CD14-positive monocyte (primary cell): ENCODE results near the gene DCLK3. TPM values are rescaled to one million over a fixed set of nuclear protein-coding genes. Genes with fewer than 3 reads are reported as not detected.

Source experiments
- DNase-seq, 3 donors: peaks; one replicate each; pipeline ENCODE4 v3.0.0-alpha.2; 2011 to 2022
- H2AFZ ChIP-seq: 2 replicates; pipeline ENCODE4 v1.6.0; 2012; ENCODE audit warnings: mild to moderate bottlenecking, low read depth, low read length, inconsistent platforms; ENCODE audit not compliant: insufficient read depth, poor library complexity, severe bottlenecking
- H3K27ac ChIP-seq, 2 donors: 1 replicate in 1 of 2; 2 replicates in 1 of 2; pipeline ENCODE4 v1.5.1; 2012 to 2013; ENCODE audit warnings: low read length in 2 of 2, control low read depth in 1 of 2, inconsistent platforms in 1 of 2, low read depth in 1 of 2, mild to moderate bottlenecking in 1 of 2
- H3K27me3 ChIP-seq, 2 donors: one replicate each; pipeline versions ENCODE4 v1.6.0 to v1.6.1; 2011 to 2013; ENCODE audit warnings: low read length in 2 of 2; ENCODE audit not compliant: control insufficient read depth in 2 of 2, insufficient read depth in 2 of 2
- H3K36me3 ChIP-seq, 2 donors: replicated peaks in 1 of 2; 1 replicate in 1 of 2; 2 replicates in 1 of 2; pipeline versions ENCODE4 v1.5.1 to v1.6.1; 2012 to 2013; ENCODE audit warnings: low read length in 2 of 2, control low read depth in 1 of 2, inconsistent platforms in 1 of 2, mild to moderate bottlenecking in 1 of 2; ENCODE audit not compliant: insufficient read depth in 2 of 2, control insufficient read depth in 1 of 2
- H3K4me1 ChIP-seq, 2 donors: 1 replicate in 1 of 2; 2 replicates in 1 of 2; pipeline versions ENCODE4 v1.5.1 to v1.6.1; 2012 to 2013; ENCODE audit warnings: low read length in 2 of 2, control low read depth in 1 of 2, inconsistent platforms in 1 of 2, mild to moderate bottlenecking in 1 of 2, moderate library complexity in 1 of 2; ENCODE audit not compliant: insufficient read depth in 2 of 2, control insufficient read depth in 1 of 2
- H3K4me2 ChIP-seq: replicated peaks from 2 replicates; pipeline ENCODE3; 2012; ENCODE audit warnings: low read length, moderate library complexity, mild to moderate bottlenecking; ENCODE audit not compliant: poor library complexity, severe bottlenecking; ENCODE audit errors: extremely low read depth
- H3K4me3 ChIP-seq, 3 experiments: fragments of 200-600 bp in 1 of 3; sonication (generic) in 1 of 3; replicated peaks in 1 of 3; 1 replicate in 2 of 3; 2 replicates in 1 of 3; pipeline ENCODE4 v1.5.1; 2011 to 2013; ENCODE audit warnings: low read length in 3 of 3, mild to moderate bottlenecking in 3 of 3, control low read depth in 2 of 3, low read depth in 2 of 3, inconsistent platforms in 1 of 3, moderate library complexity in 1 of 3
- H3K79me2 ChIP-seq: 2 replicates; pipeline ENCODE4 v1.6.0; 2012; ENCODE audit warnings: mild to moderate bottlenecking, control low read depth, inconsistent platforms, low read length, moderate library complexity; ENCODE audit not compliant: insufficient read depth
- H3K9ac ChIP-seq: 2 replicates; pipeline ENCODE4 v1.6.0; 2017; ENCODE audit warnings: low read length, mild to moderate bottlenecking; ENCODE audit not compliant: insufficient read depth, poor library complexity, severe bottlenecking
- H3K9me3 ChIP-seq, 2 donors: replicated peaks in 1 of 2; 1 replicate in 1 of 2; 2 replicates in 1 of 2; pipeline versions ENCODE4 v1.5.1 to v1.6.1; 2012 to 2013; ENCODE audit warnings: low read length in 2 of 2, control low read depth in 1 of 2; ENCODE audit not compliant: control insufficient read depth in 1 of 2, insufficient read depth in 1 of 2
- H4K20me1 ChIP-seq: 2 replicates; pipeline ENCODE4 v1.6.0; 2012; ENCODE audit warnings: mild to moderate bottlenecking, low read length, control low read depth, moderate library complexity; ENCODE audit not compliant: insufficient read depth
- H3K27ac Mint-ChIP-seq, 7 donors: one replicate each; pipeline ENCODE4 v1.8.0; 2020; ENCODE audit warnings: mild to moderate bottlenecking in 7 of 7, mixed read lengths in 7 of 7, moderate library complexity in 6 of 7, inconsistent platforms in 2 of 7
- H3K27me3 Mint-ChIP-seq, 3 donors: one replicate each; pipeline ENCODE4 v1.8.0; 2021 to 2022; ENCODE audit warnings: low read depth in 3 of 3, mild to moderate bottlenecking in 3 of 3, mixed read lengths in 3 of 3, moderate library complexity in 3 of 3, inconsistent platforms in 1 of 3
- H3K36me3 Mint-ChIP-seq, 2 donors: one replicate each; pipeline ENCODE4 v1.8.0; 2020; ENCODE audit warnings: mixed read lengths in 2 of 2, inconsistent platforms in 1 of 2, mild to moderate bottlenecking in 1 of 2
- H3K4me1 Mint-ChIP-seq: one replicate; pipeline ENCODE4 v1.8.0; 2020; ENCODE audit warnings: mild to moderate bottlenecking, mixed read lengths
- H3K4me3 Mint-ChIP-seq, 2 donors: one replicate each; pipeline ENCODE4 v1.8.0; 2020; ENCODE audit warnings: mild to moderate bottlenecking in 2 of 2, mixed read lengths in 2 of 2, moderate library complexity in 1 of 2
- H3K9me3 Mint-ChIP-seq, 7 donors: one replicate each; pipeline ENCODE4 v1.8.0; 2020 to 2022; ENCODE audit warnings: mixed read lengths in 7 of 7, mild to moderate bottlenecking in 6 of 7, moderate library complexity in 6 of 7, inconsistent platforms in 2 of 7
- CTCF ChIP-seq: fragments of 200-600 bp; IDR thresholded peaks from one replicate; pipeline ENCODE4 v1.8.0; 2022; ENCODE audit warnings: antibody characterized with exemption, mild to moderate bottlenecking
- WGBS: methylation state at CpG from one replicate; pipeline ENCODE4 v1.1.5; 2013; ENCODE audit warnings: missing lambda C conversion rate; ENCODE audit not compliant: insufficient coverage; 5-methylcytosine and 5-hydroxymethylcytosine counted together
- intact Hi-C, 2 donors: fragments of 100-400 bp; cut with micrococcal nuclease; formaldehyde crosslinking; loops; one replicate each; pipeline versions ENCODE4 v1.15.0 to v1.15.1; 2023
- polyA plus RNA-seq, 3 donors: library from polyadenylated mRNA; depleted of rRNA in 1 of 3; unstranded in 2 of 3; stranded (reverse) in 1 of 3; fragments of 300-500 nt in 2 of 3; fragments of >200 nt in 1 of 3; fragmentation: Illumina TruSeq in 2 of 3; gene quantifications; 1 replicate in 2 of 3; 2 replicates in 1 of 3; pipeline ENCODE4 v1.2.3, GENCODE V29; 2012 to 2021

The DCLK3 gene
- polyA plus RNA-seq, 3 donors: not detected

GRCh38 chr3:36705015-36705414, 59.3 kb downstream of the DCLK3 start:
- no peaks in the 10 kb centered on the region for H3K36me3 Mint-ChIP-seq
- Histone ChIP-seq H3K79me2 (no peaks in the 10 kb centered on the region), H3K27me3 (no peaks in the 10 kb centered on the region), H3K36me3 (no peaks in the 10 kb centered on the region), H2AFZ (no peak overlapping the region), H3K9ac (no peak overlapping the region), H3K27ac (no peak overlapping the region), H4K20me1 (no peaks in the 10 kb centered on the region), H3K4me2 (no peak overlapping the region), H3K4me1 (no peaks in the 10 kb centered on the region), H3K4me3 (no peak overlapping the region), H3K9me3 (no peaks in the 10 kb centered on the region)
- H3K4me1 Mint-ChIP-seq: peaks cover 11% of the 10 kb centered on the region
- WGBS: 89% methylated on average over 4 of the region's 8 CpGs
- intact Hi-C loops: no loop called here
- no peak overlapping the region for H3K4me3 Mint-ChIP-seq
- H3K9me3 Mint-ChIP-seq: peaks cover 0 to 2% (median 0%) of the 10 kb centered on the region in 7 donors
- H3K27me3 Mint-ChIP-seq: peaks cover 0 to 4% (median 2%) of the 10 kb centered on the region in 3 donors
- no peak for DNase-seq
- no peak for TF ChIP-seq CTCF
- no peak overlapping the region for H3K27ac Mint-ChIP-seq

GRCh38 chr3:36704280-36704679, 60.1 kb downstream of the DCLK3 start:
- 86% methylated on average over 2 of the region's 4 CpGs for WGBS
- H4K20me1 ChIP-seq: no peaks in the 10 kb centered on the region
- intact Hi-C loops: no loop called here

More at GRCh38 chr3:36704280-36704679, 60.1 kb downstream of the DCLK3 start:
- Histone ChIP-seq H3K27ac (no peak overlapping the region), H2AFZ (no peak overlapping the region), H3K4me3 (no peak overlapping the region), H3K27me3 (no peaks in the 10 kb centered on the region), H3K79me2 (no peaks in the 10 kb centered on the region), H3K9me3 (no peaks in the 10 kb centered on the region), H3K9ac (no peak overlapping the region), H3K36me3 (no peaks in the 10 kb centered on the region), H3K4me1 (no peaks in the 10 kb centered on the region), H3K4me2 (no peak overlapping the region)
- peaks cover 0 to 2% (median 0%) of the 10 kb centered on the region in 7 donors for H3K9me3 Mint-ChIP-seq
- TF ChIP-seq CTCF: no peak
- H3K27me3 Mint-ChIP-seq: peaks cover 0 to 3% (median 2%) of the 10 kb centered on the region in 3 donors
- no peak for DNase-seq
- no peak overlapping the region for H3K4me3 Mint-ChIP-seq
- H3K27ac Mint-ChIP-seq: peak overlapping the region in 1 of 7 donors; percentile 55
- H3K4me1 Mint-ChIP-seq: peaks cover 9% of the 10 kb centered on the region
- H3K36me3 Mint-ChIP-seq: no peaks in the 10 kb centered on the region
